DND-41 (cell line): ENCODE results near the gene ESCO1.

Experiments
- ATAC-seq: fragments of 200-7000 bp; cut with Tn5 transposase; 3 replicates; pipeline ENCODE4 v1.9.1; 2021; ENCODE audit warnings: low read depth; ENCODE audit not compliant: insufficient read depth
- DNase-seq: peaks from one replicate; pipeline ENCODE4 v3.0.0-alpha.2; 2020
- H2AFZ ChIP-seq: 2 replicates; pipeline ENCODE4 v1.6.0; 2012; ENCODE audit warnings: low read depth, low read length
- H3K27ac ChIP-seq: 2 replicates; pipeline ENCODE4 v1.5.1; 2012; ENCODE audit warnings: low read length, inconsistent platforms
- H3K27me3 ChIP-seq: fragments of 200-600 bp; sonication (generic); 2 replicates; pipeline ENCODE4 v1.6.0; 2012; ENCODE audit warnings: low read length, mild to moderate bottlenecking, inconsistent platforms; ENCODE audit not compliant: insufficient read depth, poor library complexity
- H3K36me3 ChIP-seq: 2 replicates; pipeline ENCODE4 v1.5.1; 2012; ENCODE audit warnings: low read length, inconsistent platforms; ENCODE audit not compliant: insufficient read depth
- H3K4me1 ChIP-seq: 2 replicates; pipeline ENCODE4 v1.5.1; 2012; ENCODE audit warnings: mild to moderate bottlenecking, low read length; ENCODE audit not compliant: insufficient read depth
- H3K4me2 ChIP-seq: 2 replicates; pipeline ENCODE4 v1.6.0; 2012; ENCODE audit warnings: mild to moderate bottlenecking, moderate library complexity, low read length, inconsistent platforms; ENCODE audit not compliant: insufficient read depth
- H3K4me3 ChIP-seq, 2 experiments: fragments of 200-600 bp in 1 of 2; shearing (Covaris generic) in 1 of 2; 2 replicates each; pipeline ENCODE4 v1.5.1; 2012 to 2016; ENCODE audit warnings: inconsistent platforms in 2 of 2, low read length in 2 of 2, mild to moderate bottlenecking in 2 of 2, low read depth in 1 of 2, moderate library complexity in 1 of 2
- H3K79me2 ChIP-seq: 2 replicates; pipeline ENCODE4 v1.6.0; 2012; ENCODE audit warnings: low read length, inconsistent platforms; ENCODE audit not compliant: insufficient read depth
- H3K9ac ChIP-seq: 2 replicates; pipeline ENCODE4 v1.6.0; 2012; ENCODE audit warnings: low read depth, mild to moderate bottlenecking, inconsistent platforms, low read length, moderate library complexity
- H3K9me3 ChIP-seq: 2 replicates; pipeline ENCODE4 v1.5.1; 2012; ENCODE audit warnings: low read length, moderate library complexity, mild to moderate bottlenecking, inconsistent platforms; ENCODE audit not compliant: insufficient read depth, severe bottlenecking
- H4K20me1 ChIP-seq: 2 replicates; pipeline ENCODE4 v1.6.0; 2012; ENCODE audit warnings: low read length; ENCODE audit not compliant: insufficient read depth
- CTCF ChIP-seq: IDR thresholded peaks from 2 replicates; pipeline ENCODE4 v1.5.1; 2012; ENCODE audit warnings: borderline replicate concordance, low read length, moderate library complexity, mild to moderate bottlenecking; ENCODE audit not compliant: poor library complexity, severe bottlenecking; ENCODE audit errors: extremely low read depth
- EZH2 ChIP-seq: IDR thresholded peaks from 3 replicates; pipeline ENCODE4 v1.6.1; 2012; ENCODE audit warnings: borderline replicate concordance, low read depth, mild to moderate bottlenecking, moderate library complexity, low read length, inconsistent platforms; ENCODE audit not compliant: severe bottlenecking

ESCO1 gene

GRCh38 chr18:21479721-21480120 is 120.8 kb downstream of the ESCO1 start:
- Histone ChIP-seq H3K4me3 (no peak overlapping the region), H3K36me3 (no peaks in the 10 kb centered on the region), H3K27me3 (no peaks in the 10 kb centered on the region), H2AFZ (no peak overlapping the region), H3K4me1 (no peaks in the 10 kb centered on the region), H3K9ac (no peak overlapping the region), H3K27ac (no peak overlapping the region), H3K9me3 (no peaks in the 10 kb centered on the region), H3K79me2 (no peaks in the 10 kb centered on the region), H4K20me1 (no peaks in the 10 kb centered on the region), H3K4me2 (no peak overlapping the region)
- DNase-seq (no peak), ATAC-seq (no peak)
- no peak for TF ChIP-seq CTCF
- no peak for TF ChIP-seq EZH2
